GM23338 (cell line): ENCODE measurements around the gene DYNC1LI2. TPM values are rescaled to one million over a fixed set of nuclear protein-coding genes. Genes with fewer than 3 reads are reported as not detected.

ENCODE experiments used
- ATAC-seq: fragments of 200-7000 bp; cut with Tn5 transposase; 3 replicates; pipeline ENCODE4 v1.9.1; 2020
- DNase-seq: peaks from one replicate; pipeline ENCODE4 v3.0.0-alpha.2; 2015; ENCODE audit warnings: low spot score
- H2AFZ ChIP-seq: fragments of 200-600 bp; sonication (generic); 2 replicates; pipeline ENCODE4 v1.8.0; 2016; ENCODE audit warnings: antibody characterized with exemption, mild to moderate bottlenecking, moderate library complexity
- H3F3A ChIP-seq: fragments of 200-600 bp; sonication (generic); replicated peaks from 2 replicates; pipeline ENCODE4 v1.8.0; 2017; ENCODE audit warnings: antibody characterized with exemption, mixed run types, low read depth
- H3K27ac ChIP-seq: fragments of 200-600 bp; sonication (generic); 2 replicates; pipeline ENCODE4 v1.6.1; 2016; ENCODE audit warnings: low read depth
- H3K27me3 ChIP-seq: fragments of 200-600 bp; sonication (generic); 2 replicates; pipeline ENCODE4 v1.8.0; 2016; ENCODE audit warnings: mild to moderate bottlenecking, mixed run types, moderate library complexity; ENCODE audit not compliant: insufficient read depth
- H3K36me3 ChIP-seq: fragments of 200-600 bp; sonication (generic); 2 replicates; pipeline ENCODE4 v1.8.0; 2016; ENCODE audit warnings: mild to moderate bottlenecking; ENCODE audit not compliant: insufficient read depth
- H3K4me1 ChIP-seq: fragments of 200-600 bp; sonication (generic); 2 replicates; pipeline ENCODE4 v1.8.0; 2016; ENCODE audit warnings: mild to moderate bottlenecking, moderate library complexity; ENCODE audit not compliant: insufficient read depth
- H3K4me2 ChIP-seq: fragments of 200-600 bp; sonication (generic); 2 replicates; pipeline ENCODE4 v1.7.1; 2017; ENCODE audit warnings: mixed run types
- H3K4me3 ChIP-seq: fragments of 200-600 bp; sonication (generic); 2 replicates; pipeline ENCODE4 v1.6.1; 2016; ENCODE audit warnings: mixed run types
- H3K79me2 ChIP-seq: fragments of 200-600 bp; sonication (generic); replicated peaks from 2 replicates; pipeline ENCODE4 v1.8.0; 2017; ENCODE audit warnings: mild to moderate bottlenecking; ENCODE audit not compliant: insufficient read depth
- H3K9me2 ChIP-seq: fragments of 200-600 bp; sonication (generic); 2 replicates; pipeline ENCODE4 v1.8.0; 2017; ENCODE audit not compliant: insufficient read depth
- H4K20me1 ChIP-seq: fragments of 200-600 bp; sonication (generic); replicated peaks from 2 replicates; pipeline ENCODE4 v1.8.0; 2017; ENCODE audit warnings: mild to moderate bottlenecking; ENCODE audit not compliant: insufficient read depth
- H3K27ac Mint-ChIP-seq: 2 replicates; pipeline ENCODE4 v1.8.0; 2020; ENCODE audit warnings: inconsistent platforms, mild to moderate bottlenecking, moderate library complexity, mixed read lengths
- H3K27me3 Mint-ChIP-seq: 3 replicates; pipeline ENCODE4 v1.8.0; 2022; ENCODE audit warnings: low read depth, mild to moderate bottlenecking, moderate library complexity, mixed read lengths, inconsistent platforms; ENCODE audit not compliant: insufficient read depth, poor library complexity
- H3K36me3 Mint-ChIP-seq: 3 replicates; pipeline ENCODE4 v1.8.0; 2021; ENCODE audit warnings: low read depth, mild to moderate bottlenecking, inconsistent platforms, moderate library complexity, mixed read lengths
- H3K4me1 Mint-ChIP-seq: 3 replicates; pipeline ENCODE4 v1.8.0; 2020; ENCODE audit warnings: mild to moderate bottlenecking, inconsistent platforms, mixed read lengths
- H3K4me3 Mint-ChIP-seq: 3 replicates; pipeline ENCODE4 v1.8.0; 2021; ENCODE audit warnings: moderate library complexity, mild to moderate bottlenecking, inconsistent platforms, mixed read lengths
- H3K9me3 Mint-ChIP-seq: 3 replicates; pipeline ENCODE4 v1.8.0; 2020; ENCODE audit warnings: moderate library complexity, mild to moderate bottlenecking, inconsistent platforms, mixed read lengths
- CREB1 ChIP-seq: fragments of 250-450 bp; sonication (Bioruptor Pico); IDR thresholded peaks from 2 replicates; pipeline ENCODE4 v1.5.0; 2020; ENCODE audit warnings: low read depth, mild to moderate bottlenecking, moderate library complexity
- CTCF ChIP-seq, 2 experiments: fragments of 200-600 bp in 1 of 2; sonication (generic) in 1 of 2; conservative IDR thresholded peaks; 2 replicates each; pipeline versions ENCODE4 v1.5.1 to v1.6.1; 2016 to 2017; ENCODE audit warnings: antibody characterized with exemption in 2 of 2, low read depth in 2 of 2, mild to moderate bottlenecking in 2 of 2, moderate library complexity in 1 of 2
- ETS1 ChIP-seq: IDR thresholded peaks from 2 replicates; pipeline ENCODE4 v1.6.1; 2016; ENCODE audit warnings: antibody characterized with exemption
- EZH2 ChIP-seq: fragments of 200-600 bp; sonication (generic); IDR thresholded peaks from one replicate; pipeline ENCODE4 v1.8.0; 2017; ENCODE audit warnings: antibody characterized with exemption, mild to moderate bottlenecking, low read depth; ENCODE audit not compliant: unreplicated experiment
- EZH2phosphoT487 ChIP-seq: fragments of 200-600 bp; sonication (generic); IDR thresholded peaks from one replicate; pipeline ENCODE4 v1.8.1; 2018; ENCODE audit warnings: antibody characterized with exemption; ENCODE audit not compliant: unreplicated experiment
- JUNB ChIP-seq: IDR thresholded peaks from one replicate; pipeline ENCODE4 v1.6.1; 2016; ENCODE audit warnings: antibody characterized with exemption; ENCODE audit not compliant: unreplicated experiment
- NANOG ChIP-seq: IDR thresholded peaks from 2 replicates; pipeline ENCODE4 v1.6.1; 2016; ENCODE audit warnings: antibody characterized with exemption, borderline replicate concordance
- POLR2AphosphoS5 ChIP-seq: IDR thresholded peaks from 2 replicates; pipeline ENCODE4 v1.6.1; 2016; ENCODE audit warnings: antibody characterized with exemption, low read depth
- REST ChIP-seq: IDR thresholded peaks from one replicate; pipeline ENCODE4 v1.6.1; 2018; ENCODE audit warnings: antibody characterized with exemption; ENCODE audit not compliant: unreplicated experiment
- STAT1 ChIP-seq: IDR thresholded peaks from one replicate; pipeline ENCODE4 v1.6.1; 2016; ENCODE audit warnings: antibody characterized with exemption; ENCODE audit not compliant: unreplicated experiment
- ZNF114 ChIP-seq: fragments of 250-450 bp; sonication (Bioruptor Pico); IDR thresholded peaks from 2 replicates; pipeline ENCODE4 v1.5.0; 2020; ENCODE audit warnings: mild to moderate bottlenecking, moderate library complexity
- ZNF331 ChIP-seq: fragments of 250-450 bp; sonication (Bioruptor Pico); IDR thresholded peaks from 2 replicates; pipeline ENCODE4 v1.5.0; 2020; ENCODE audit warnings: low read depth, mild to moderate bottlenecking, moderate library complexity
- ZNF462 ChIP-seq: fragments of 250-450 bp; sonication (Bioruptor Pico); IDR thresholded peaks from 2 replicates; pipeline ENCODE4 v1.5.0; 2020; ENCODE audit warnings: mild to moderate bottlenecking, moderate library complexity
- polyA plus RNA-seq: library from polyadenylated mRNA; unstranded; fragments of >200 nt; fragmentation: Nextera tagmentation; extraction: Ambion mirVana; gene quantifications from 2 replicates; pipeline ENCODE4 v1.2.1, GENCODE V29; 2016
- total RNA-seq: library from RNA; depleted of rRNA; stranded (reverse); fragments of >200 nt; shearing (Covaris generic); gene quantifications from 2 replicates; pipeline ENCODE4 v1.2.3, GENCODE V29; 2014

Gene DYNC1LI2
- total and polyA plus RNA-seq, 2 experiments from 2014 or later: 73.9 to 85.9 TPM

GRCh38 chr16:66776457-66776856, 25.0 kb upstream of the DYNC1LI2 start:
- H3K4me3 Mint-ChIP-seq: no peak overlapping the region

More at GRCh38 chr16:66776457-66776856, 25.0 kb upstream of the DYNC1LI2 start:
- H3K36me3 ChIP-seq: no peaks in the 10 kb centered on the region
- no peak overlapping the region for H3K27ac ChIP-seq
- Mint-ChIP-seq H3K4me1 (no peaks in the 10 kb centered on the region), H3K27me3 (peaks cover 1% of the 10 kb centered on the region), H3K9me3 (no peaks in the 10 kb centered on the region), H3K27ac (no peak overlapping the region), H3K36me3 (no peaks in the 10 kb centered on the region)
- H4K20me1 ChIP-seq: no peaks in the 10 kb centered on the region
- H3K79me2 ChIP-seq: no peaks in the 10 kb centered on the region
- ATAC-seq: no peak
- H3F3A ChIP-seq: no peaks in the 10 kb centered on the region
- H3K27me3 ChIP-seq: no peaks in the 10 kb centered on the region
- no peaks in the 10 kb centered on the region for H3K9me2 ChIP-seq
- TF ChIP-seq CREB1 (CRISPR knock-in tag) (no peak), EZH2 (no peak), EZH2phosphoT487 (no peak), ETS1 (no peak), JUNB (no peak), ZNF462 (CRISPR knock-in tag) (no peak), STAT1 (no peak), ZNF331 (CRISPR knock-in tag) (no peak), POLR2AphosphoS5 (no peak), ZNF114 (CRISPR knock-in tag) (no peak), REST (no peak), CTCF (conservative IDR thresholded peaks at IDR 0.05; ENCODE audit: low read depth in 2 of 2) (no peak), NANOG (no peak)
- H3K4me1 ChIP-seq: no peaks in the 10 kb centered on the region
- H3K4me3 ChIP-seq: no peak overlapping the region
- no peak for DNase-seq
- H3K4me2 ChIP-seq: no peak overlapping the region
- peak overlapping the region; percentile 73; the same call in 1 of the 2 replicates for H2AFZ ChIP-seq
